Measurements from ENCODE around the gene OCLN.

DNA sequence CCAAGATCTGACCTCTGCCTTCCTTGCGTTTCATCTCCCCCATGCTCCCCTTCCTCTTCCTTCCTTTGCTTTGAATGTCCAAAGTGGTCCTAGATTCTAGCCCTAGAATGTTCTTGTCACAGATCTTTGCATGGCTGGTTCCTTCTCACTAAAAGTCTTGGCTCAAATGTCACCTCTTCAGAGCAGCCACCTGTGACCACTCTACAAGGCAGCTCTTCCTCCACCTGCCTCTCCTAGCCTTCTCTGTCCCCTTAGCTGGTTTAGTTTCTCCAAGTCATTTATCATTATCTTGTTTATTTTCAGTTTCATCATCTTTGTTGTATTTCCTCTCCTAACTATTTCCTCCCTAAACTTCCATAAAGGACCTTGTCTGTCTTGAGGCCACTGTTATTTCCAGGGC is 7.1 kb upstream of the OCLN start:
- TF ChIP-seq, protein P1, sequence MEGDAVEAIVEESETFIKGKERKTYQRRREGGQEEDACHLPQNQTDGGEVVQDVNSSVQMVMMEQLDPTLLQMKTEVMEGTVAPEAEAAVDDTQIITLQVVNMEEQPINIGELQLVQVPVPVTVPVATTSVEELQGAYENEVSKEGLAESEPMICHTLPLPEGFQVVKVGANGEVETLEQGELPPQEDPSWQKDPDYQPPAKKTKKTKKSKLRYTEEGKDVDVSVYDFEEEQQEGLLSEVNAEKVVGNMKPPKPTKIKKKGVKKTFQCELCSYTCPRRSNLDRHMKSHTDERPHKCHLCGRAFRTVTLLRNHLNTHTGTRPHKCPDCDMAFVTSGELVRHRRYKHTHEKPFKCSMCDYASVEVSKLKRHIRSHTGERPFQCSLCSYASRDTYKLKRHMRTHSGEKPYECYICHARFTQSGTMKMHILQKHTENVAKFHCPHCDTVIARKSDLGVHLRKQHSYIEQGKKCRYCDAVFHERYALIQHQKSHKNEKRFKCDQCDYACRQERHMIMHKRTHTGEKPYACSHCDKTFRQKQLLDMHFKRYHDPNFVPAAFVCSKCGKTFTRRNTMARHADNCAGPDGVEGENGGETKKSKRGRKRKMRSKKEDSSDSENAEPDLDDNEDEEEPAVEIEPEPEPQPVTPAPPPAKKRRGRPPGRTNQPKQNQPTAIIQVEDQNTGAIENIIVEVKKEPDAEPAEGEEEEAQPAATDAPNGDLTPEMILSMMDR (IDR thresholded peaks at IDR 0.05) = no peak
- TF ChIP-seq POLR2A (IDR thresholded peaks at IDR 0.05) = no peak
